ENCODE measurements around the gene ST3GAL5. TPM values are rescaled to one million over a fixed set of nuclear protein-coding genes. Genes with fewer than 3 reads are reported as not detected.
A peak's percentile ranks its signal among the peaks of the same experiment; 100 is the strongest.

ST3GAL5 gene
- polyA plus RNA-seq, 4 donors, result 12.5 to 19.7 (median 13.0) TPM

- no peak for DNase-seq (ENCODE audit: low read depth in 4 of 4, low spot score in 3 of 4)
Measured at GRCh38 chr2:85917887-85918795, 29.4 kb upstream of the ST3GAL5 start.

DNA sequence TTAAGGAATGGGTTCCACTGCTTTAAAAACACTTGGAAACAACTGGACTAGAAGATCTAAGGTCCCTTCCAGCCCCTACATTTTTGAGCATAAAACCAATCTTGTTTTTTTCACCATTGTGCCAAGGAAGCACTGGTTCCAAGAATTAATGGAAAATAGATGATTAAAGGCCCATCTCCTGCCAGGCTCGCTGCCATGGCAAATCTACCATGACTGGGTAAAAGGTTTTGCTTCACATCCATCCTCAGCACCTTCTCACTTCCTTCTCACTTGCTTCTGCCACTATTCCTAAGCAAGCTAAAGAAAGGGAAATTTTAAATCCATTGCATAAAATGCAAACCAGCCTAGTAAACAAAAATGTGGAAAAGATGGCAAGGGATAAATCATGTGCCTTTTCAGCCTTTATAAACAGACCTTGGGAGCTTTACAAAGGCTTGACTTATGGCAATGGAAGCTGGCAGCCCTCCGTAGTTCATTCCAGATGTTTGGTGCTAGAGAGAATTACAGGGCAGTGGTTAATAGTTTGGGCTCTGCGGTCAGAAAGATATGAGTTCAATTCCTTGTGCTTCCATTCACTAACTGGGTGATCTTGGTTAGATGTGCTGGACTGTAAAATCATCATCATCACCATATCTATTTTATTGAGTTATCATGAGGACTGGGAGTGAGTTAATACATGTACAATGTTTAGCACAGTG is 27.0 kb upstream of the ST3GAL5 start:
- no peak for DNase-seq (ENCODE audit: low read depth in 4 of 4, low spot score in 3 of 4)

DNA sequence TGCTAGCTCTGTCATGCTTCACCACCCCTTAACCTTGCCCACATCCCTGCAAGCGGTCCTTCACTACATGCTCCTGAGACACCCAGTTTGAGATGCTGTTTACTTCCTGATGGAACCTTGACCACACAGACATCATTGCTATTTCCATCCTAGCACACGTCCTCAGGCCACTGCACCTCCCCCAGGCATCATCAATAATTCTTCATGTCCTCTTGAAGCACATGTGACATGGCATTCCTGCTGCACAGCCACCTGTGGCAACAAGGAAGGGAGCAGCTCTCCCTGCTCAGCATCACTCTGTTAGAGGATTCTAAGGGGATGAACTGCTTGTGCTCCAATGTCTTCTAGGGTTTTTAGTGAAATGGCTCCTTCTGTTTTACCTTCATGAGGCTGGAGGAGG is 26.1 kb upstream of the ST3GAL5 start:
- DNase-seq (ENCODE audit: low read depth in 4 of 4, low spot score in 3 of 4), result peak in 1 of 4 donors; percentile 41

DNA sequence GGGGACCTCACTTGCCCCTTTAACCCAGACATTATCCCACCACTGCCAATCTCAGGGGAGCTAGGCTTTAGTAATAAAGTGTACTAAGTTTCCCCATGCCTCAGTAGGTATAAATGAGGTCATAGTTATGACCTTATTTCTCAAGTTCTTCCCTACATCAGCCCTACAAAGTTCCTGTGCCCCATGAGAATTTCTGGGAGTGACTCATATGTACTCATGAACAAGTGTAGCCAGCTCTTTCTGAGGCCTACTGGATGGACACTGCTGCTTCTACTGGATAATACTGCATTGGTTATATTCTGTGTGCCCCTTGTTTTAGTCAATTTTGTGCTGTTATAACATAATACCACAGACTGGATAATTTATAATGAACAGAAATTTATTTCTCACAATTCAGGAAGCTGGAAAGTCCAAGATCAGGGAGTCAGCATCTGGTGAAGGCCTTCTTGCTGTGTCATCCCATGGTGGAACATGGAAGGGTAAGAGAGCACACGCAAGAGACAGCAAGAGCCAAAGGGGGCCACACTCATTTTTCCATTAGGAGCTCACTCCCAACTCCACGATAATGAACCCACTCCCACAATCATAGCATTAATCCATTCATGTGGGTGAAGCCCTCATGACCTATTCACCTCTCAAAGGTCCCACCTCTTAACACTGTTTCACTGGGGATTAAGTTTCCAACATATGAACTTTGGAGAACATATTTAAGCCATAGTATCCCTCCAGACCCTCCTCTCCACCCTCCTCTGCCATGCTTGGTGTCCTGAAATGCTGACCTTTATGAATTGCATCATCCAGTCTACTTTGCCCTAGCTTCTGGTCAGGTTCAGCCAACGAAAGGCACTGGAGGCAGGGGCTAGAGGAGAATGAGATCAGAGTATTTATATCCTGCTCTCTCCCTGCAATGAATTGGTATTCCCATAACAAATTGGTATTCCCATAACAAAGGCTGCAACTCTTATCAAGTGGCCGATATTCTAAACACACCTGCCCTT is 25.4 kb upstream of the ST3GAL5 start:
- no peak for DNase-seq (ENCODE audit: low read depth in 4 of 4, low spot score in 3 of 4)

GRCh38 chr2:85911814-85912692 is 23.3 kb upstream of the ST3GAL5 start:
- no peak for DNase-seq (ENCODE audit: low read depth in 4 of 4, low spot score in 3 of 4)

DNA sequence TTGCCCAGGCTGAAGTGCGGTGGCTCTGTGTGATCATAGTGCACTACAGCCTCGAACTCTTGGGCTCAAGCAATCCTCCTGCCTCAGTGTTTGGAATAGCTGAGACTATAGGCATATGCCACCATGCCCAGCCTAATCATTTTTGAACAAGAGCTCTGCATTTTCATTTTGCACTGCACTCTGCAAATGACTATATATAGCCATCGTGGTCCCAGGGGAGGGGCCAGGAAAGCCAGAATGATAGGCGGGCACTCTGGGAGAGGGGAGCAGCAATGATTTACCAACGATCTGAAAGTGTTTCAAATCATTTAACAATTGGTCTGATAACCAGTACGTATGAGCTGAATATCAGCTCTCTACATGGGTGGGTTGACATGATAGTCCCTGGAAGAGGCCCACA is 22.3 kb upstream of the ST3GAL5 start:
- DNase-seq (ENCODE audit: low read depth in 4 of 4, low spot score in 3 of 4), result no peak

DNA sequence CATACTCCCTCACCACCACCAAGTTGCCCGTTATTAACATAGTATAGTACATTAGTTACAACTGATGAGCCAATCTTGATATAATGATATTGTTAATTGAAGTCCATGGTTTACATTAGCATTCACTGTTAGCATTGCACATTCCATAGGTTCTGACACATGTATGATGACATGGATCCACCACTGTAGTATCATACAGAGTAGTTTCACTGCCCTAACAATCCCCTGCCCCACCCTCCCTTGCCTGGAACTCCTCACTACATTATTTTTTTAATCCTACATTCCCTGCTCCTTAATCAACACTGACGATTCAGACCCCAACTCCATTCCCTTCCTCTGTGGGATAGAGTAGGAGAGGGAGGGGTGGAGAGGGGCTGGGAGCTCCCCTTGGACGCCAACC is 20.2 kb upstream of the ST3GAL5 start:
- no peak for DNase-seq (ENCODE audit: low read depth in 4 of 4, low spot score in 3 of 4)

GRCh38 chr2:85908506-85908905 is 19.7 kb upstream of the ST3GAL5 start:
- no peak for DNase-seq (ENCODE audit: low read depth in 4 of 4, low spot score in 3 of 4)

DNA sequence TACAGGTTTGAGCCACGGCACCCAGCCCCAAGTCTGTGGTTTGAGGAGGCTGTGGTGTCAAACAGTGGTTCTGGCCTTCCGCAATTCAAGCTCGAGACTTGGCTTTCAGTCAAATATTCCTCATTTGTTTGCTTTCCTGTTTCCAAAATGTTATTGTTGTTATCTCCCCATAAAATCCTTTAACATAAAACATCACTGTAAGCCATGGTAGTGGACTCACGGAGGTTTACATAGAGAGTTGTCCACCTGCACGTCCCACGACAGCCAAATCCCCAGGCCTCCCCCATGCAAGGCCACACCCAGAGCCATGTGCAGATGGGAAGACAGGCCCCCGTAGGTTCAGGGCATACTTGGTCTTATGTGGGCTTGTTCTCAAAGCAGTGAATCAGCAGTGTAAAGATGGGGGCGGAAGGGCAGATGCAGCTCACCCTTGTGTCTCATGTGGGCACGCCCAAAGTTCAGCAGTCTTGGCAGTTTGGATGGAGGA is 18.9 kb upstream of the ST3GAL5 start:
- no peak for DNase-seq (ENCODE audit: low read depth in 4 of 4, low spot score in 3 of 4)

DNA sequence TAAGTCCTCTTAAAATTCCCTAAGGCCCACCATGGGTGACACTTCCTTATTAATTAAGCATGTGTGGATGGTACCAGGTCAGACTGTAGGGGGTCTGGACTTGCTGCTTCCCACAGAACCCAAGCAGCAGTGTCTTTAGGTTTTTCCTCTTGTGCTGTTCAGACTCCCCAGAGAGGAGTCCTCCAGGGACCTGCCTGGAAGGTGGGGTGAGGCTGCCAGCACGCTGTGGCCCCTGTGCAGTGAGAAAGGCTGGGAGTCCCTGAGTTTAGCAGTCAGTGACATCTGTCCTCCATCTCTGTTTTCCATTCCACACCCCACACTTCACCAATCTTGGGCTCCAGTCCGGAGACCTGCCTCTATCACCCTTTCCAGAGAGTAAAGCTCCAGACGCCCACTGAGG is 18.0 kb upstream of the ST3GAL5 start:
- no peak for DNase-seq (ENCODE audit: low read depth in 4 of 4, low spot score in 3 of 4)

DNA sequence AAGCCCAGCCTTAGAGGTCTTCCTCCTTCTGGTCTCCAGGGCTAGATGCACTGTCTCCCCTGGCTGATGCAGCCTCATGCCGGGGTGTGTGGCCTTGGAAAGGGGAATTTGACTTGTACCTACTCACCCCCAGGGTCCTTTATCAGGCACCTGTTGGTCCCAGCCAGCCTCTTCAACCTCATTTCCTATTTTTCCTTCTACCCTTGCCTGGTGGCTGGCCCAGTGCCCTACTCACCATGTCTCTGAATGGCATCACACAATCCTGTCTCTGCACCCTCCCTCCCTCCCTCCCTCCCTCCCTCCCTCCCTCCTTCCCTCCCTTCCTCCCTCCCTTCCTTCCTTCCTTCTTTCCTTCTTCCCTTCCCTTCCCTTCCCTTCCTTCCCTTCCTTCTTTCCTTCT is 17.1 kb upstream of the ST3GAL5 start:
- DNase-seq (ENCODE audit: low read depth in 4 of 4, low spot score in 3 of 4), result no peak

DNA sequence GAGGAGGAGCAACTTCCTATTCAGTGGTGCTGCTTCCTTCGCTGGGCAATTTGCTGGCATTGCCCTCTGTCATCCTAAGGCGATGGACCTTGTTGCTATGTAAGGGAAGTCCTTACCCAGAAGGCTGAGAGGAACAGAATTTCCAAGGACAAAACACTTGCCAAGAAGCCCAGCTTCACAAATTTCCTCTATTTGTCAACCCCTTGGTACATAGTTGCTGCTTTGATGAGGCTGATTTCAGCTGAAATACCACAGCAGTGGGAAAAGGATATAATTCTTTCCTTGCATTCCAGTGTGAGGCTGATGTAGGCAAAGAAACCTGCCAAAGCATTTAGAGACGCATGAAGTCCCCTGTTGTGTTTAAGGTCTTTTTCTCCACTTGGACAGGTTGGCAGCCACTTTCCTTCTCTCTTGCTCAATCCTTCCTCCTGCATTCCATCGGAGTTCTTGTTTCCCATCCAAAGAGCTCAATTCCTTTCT is 16.4 kb upstream of the ST3GAL5 start:
- DNase-seq (ENCODE audit: low read depth in 4 of 4, low spot score in 3 of 4), result no peak

GRCh38 chr2:85903849-85904248 is 15.1 kb upstream of the ST3GAL5 start:
- DNase-seq (ENCODE audit: low read depth in 4 of 4, low spot score in 3 of 4), result no peak

GRCh38 chr2:85902496-85902895 is 13.7 kb upstream of the ST3GAL5 start:
- no peak for DNase-seq (ENCODE audit: low read depth in 4 of 4, low spot score in 3 of 4)

- DNase-seq (ENCODE audit: low read depth in 4 of 4, low spot score in 3 of 4), result no peak
Measured at GRCh38 chr2:85901155-85901554, 12.4 kb upstream of the ST3GAL5 start.

DNA sequence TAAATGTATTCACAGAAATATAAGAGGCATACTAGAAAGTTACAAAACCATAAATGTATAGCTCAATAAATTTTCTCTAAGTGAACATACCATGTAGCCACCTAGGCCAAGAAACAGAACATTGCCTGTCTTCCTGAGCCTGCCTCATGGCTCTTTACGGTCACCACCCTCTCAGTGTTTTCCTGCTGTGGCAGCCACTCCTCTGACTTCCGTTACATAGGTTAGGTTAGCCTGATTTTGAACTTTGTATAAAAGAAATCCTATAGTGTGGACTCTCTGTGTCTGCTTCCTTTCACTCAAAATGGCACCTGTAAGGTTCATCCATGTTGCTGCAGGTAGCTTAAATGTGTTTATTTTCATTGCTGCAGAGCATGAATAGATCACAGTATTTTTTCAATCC is 11.6 kb upstream of the ST3GAL5 start:
- DNase-seq (ENCODE audit: low read depth in 4 of 4, low spot score in 3 of 4), result no peak

- DNase-seq (ENCODE audit: low read depth in 4 of 4, low spot score in 3 of 4), result no peak
Measured at GRCh38 chr2:85899849-85900248, 11.1 kb upstream of the ST3GAL5 start.

- DNase-seq (ENCODE audit: low read depth in 4 of 4, low spot score in 3 of 4), result no peak
Measured at GRCh38 chr2:85899284-85899683, 10.5 kb upstream of the ST3GAL5 start.

GRCh38 chr2:85898881-85899280 is 10.1 kb upstream of the ST3GAL5 start:
- no peak for DNase-seq (ENCODE audit: low read depth in 4 of 4, low spot score in 3 of 4)

Data from left renal pelvis (tissue), 4 donors.